K562 (cell line): ENCODE results near the gene DYNLL1. TPM values are rescaled to one million over a fixed set of nuclear protein-coding genes. Genes with fewer than 3 reads are reported as not detected.

ENCODE experiments used
- CEBPG ChIP-seq, 3 experiments: fragments of 200-800 bp in 1 of 3; sonication (Bioruptor generic) in 1 of 3; sonication (generic) in 1 of 3; formaldehyde crosslinking in 1 of 3; IDR thresholded peaks in 2 of 3; conservative IDR thresholded peaks in 1 of 3; 2 replicates each; pipeline versions ENCODE4 v1.6.1 to v1.8.0; 2016 to 2022; ENCODE audit warnings: missing compliant biosample characterization in 2 of 3, missing genetic modification characterization in 2 of 3, mild to moderate bottlenecking in 1 of 3, missing genetic modification reagents in 1 of 3
- ETV6 ChIP-seq, 3 experiments: fragments of 150-350 bp in 1 of 3; sonication (generic) in 1 of 3; formaldehyde crosslinking in 1 of 3; IDR thresholded peaks; 2 replicates each; pipeline versions ENCODE4 v1.6.1 to v1.8.0; 2014 to 2022; ENCODE audit warnings: borderline replicate concordance in 2 of 3, low read depth in 2 of 3, antibody characterized with exemption in 1 of 3, low read length in 1 of 3, mild to moderate bottlenecking in 1 of 3, missing genetic modification reagents in 1 of 3
- FOXK2 ChIP-seq, 2 experiments: fragments of 450-650 bp; IDR thresholded peaks in 1 of 2; conservative IDR thresholded peaks in 1 of 2; 2 replicates each; pipeline ENCODE4 v1.6.1; 2016; ENCODE audit warnings: low read depth in 2 of 2, mild to moderate bottlenecking in 1 of 2
- HLTF ChIP-seq: fragments of 450-650 bp; IDR thresholded peaks from 2 replicates; pipeline ENCODE4 v1.6.1; 2016
- ILK ChIP-seq: fragments of 450-650 bp; IDR thresholded peaks from 2 replicates; pipeline ENCODE4 v1.6.1; 2016; ENCODE audit warnings: missing genetic modification characterization, low read depth, mild to moderate bottlenecking, missing compliant biosample characterization, moderate library complexity, borderline replicate concordance
- POLR2A ChIP-seq: fragments of 450-650 bp; conservative IDR thresholded peaks from 2 replicates; pipeline ENCODE4 v1.6.1; 2016
- SAFB ChIP-seq: fragments of 200-400 bp; formaldehyde crosslinking; IDR thresholded peaks from 2 replicates; pipeline ENCODE4 v1.6.1; 2017; ENCODE audit warnings: low read depth, low read length, borderline replicate concordance
- SIN3A ChIP-seq, 2 experiments: fragments of 150-350 bp in 1 of 2; IDR thresholded peaks; 2 replicates each; pipeline ENCODE4 v1.6.1; 2011 to 2016; ENCODE audit warnings: borderline replicate concordance in 2 of 2, low read depth in 2 of 2, low read length in 2 of 2, mild to moderate bottlenecking in 2 of 2, moderate library complexity in 2 of 2; ENCODE audit not compliant: control insufficient read depth in 1 of 2
- SRSF1 ChIP-seq: fragments of 200-400 bp; formaldehyde crosslinking; IDR thresholded peaks from 2 replicates; pipeline ENCODE4 v1.6.1; 2017; ENCODE audit warnings: mild to moderate bottlenecking, low read depth, low read length, moderate library complexity
- SUPT5H ChIP-seq: fragments of 450-650 bp; IDR thresholded peaks from 2 replicates; pipeline ENCODE4 v1.6.1; 2016
- ZNF584 ChIP-seq: fragments of 200-800 bp; sonication (Bioruptor generic); IDR thresholded peaks from 2 replicates; pipeline ENCODE4 v1.6.1; 2016; ENCODE audit warnings: low read depth, mild to moderate bottlenecking, missing genetic modification characterization, missing compliant biosample characterization
- ZNF77 ChIP-seq: fragments of 250-450 bp; sonication (Bioruptor Pico); IDR thresholded peaks from 2 replicates; pipeline ENCODE4 v1.5.0; 2020
- ZNF778 ChIP-seq: fragments of 450-650 bp; formaldehyde crosslinking; IDR thresholded peaks from 2 replicates; pipeline ENCODE4 v1.4.0; 2020; ENCODE audit warnings: mild to moderate bottlenecking, moderate library complexity
- ZSCAN29 ChIP-seq: fragments of 450-650 bp; IDR thresholded peaks from 2 replicates; pipeline ENCODE4 v1.6.1; 2017
- polyA plus RNA-seq, 8 experiments: library from polyadenylated mRNA; depleted of rRNA in 4 of 8; stranded (reverse) in 5 of 8; unstranded in 3 of 8; fragments of >200 nt; fragmentation: Nextera tagmentation in 2 of 8; fragmentation: Illumina TruSeq in 1 of 8; extraction: Ambion mirVana in 2 of 8; extraction: Trizol in 1 of 8; gene quantifications; 2 replicates each; pipeline versions ENCODE4 v1.2.1 to v1.2.3, GENCODE V29; 2011 to 2014; ENCODE audit warnings: inconsistent platforms in 1 of 8, missing spikeins in 1 of 8
- total RNA-seq, 7 experiments: library from RNA; depleted of rRNA in 6 of 7; stranded (reverse); fragments of >200 nt in 6 of 7; fragmentation: Illumina TruSeq in 2 of 7; extraction: Trizol in 2 of 7; gene quantifications; 2 replicates each; pipeline versions ENCODE4 v1.2.1 to v1.2.3, GENCODE V29; 2011 to 2021; ENCODE audit warnings: low replicate concordance in 1 of 7
- TF ChIP-seq, protein P1 (sequence below): sonication (generic); formaldehyde crosslinking; IDR thresholded peaks from 2 replicates; pipeline ENCODE4 v1.8.0; 2022; ENCODE audit warnings: missing genetic modification reagents, mild to moderate bottlenecking, moderate library complexity, borderline replicate concordance
- TF ChIP-seq, protein P2 (sequence below): sonication (generic); formaldehyde crosslinking; IDR thresholded peaks from 2 replicates; pipeline ENCODE4 v1.9.0; 2022; ENCODE audit warnings: mild to moderate bottlenecking, missing genetic modification reagents
- TF ChIP-seq, protein P3 (sequence below): fragments of 450-650 bp; formaldehyde crosslinking; IDR thresholded peaks from 2 replicates; pipeline ENCODE4 v1.4.0; 2020; ENCODE audit warnings: mild to moderate bottlenecking, mixed read lengths
- TF ChIP-seq, protein P4 (sequence below): fragments of 450-650 bp; IDR thresholded peaks from 2 replicates; pipeline ENCODE4 v1.6.1; 2016; ENCODE audit warnings: mild to moderate bottlenecking
- TF ChIP-seq, protein P5 (sequence below): fragments of 450-650 bp; formaldehyde crosslinking; IDR thresholded peaks from 2 replicates; pipeline ENCODE4 v1.4.0; 2020; ENCODE audit warnings: mild to moderate bottlenecking, moderate library complexity

The DYNLL1 gene
- total and polyA plus RNA-seq, 9 of the 15 experiments (the other 6 are each of a cell fraction or from before 2014, with no cell fraction given): 303 to 1,112 (median 468) TPM

DNA sequence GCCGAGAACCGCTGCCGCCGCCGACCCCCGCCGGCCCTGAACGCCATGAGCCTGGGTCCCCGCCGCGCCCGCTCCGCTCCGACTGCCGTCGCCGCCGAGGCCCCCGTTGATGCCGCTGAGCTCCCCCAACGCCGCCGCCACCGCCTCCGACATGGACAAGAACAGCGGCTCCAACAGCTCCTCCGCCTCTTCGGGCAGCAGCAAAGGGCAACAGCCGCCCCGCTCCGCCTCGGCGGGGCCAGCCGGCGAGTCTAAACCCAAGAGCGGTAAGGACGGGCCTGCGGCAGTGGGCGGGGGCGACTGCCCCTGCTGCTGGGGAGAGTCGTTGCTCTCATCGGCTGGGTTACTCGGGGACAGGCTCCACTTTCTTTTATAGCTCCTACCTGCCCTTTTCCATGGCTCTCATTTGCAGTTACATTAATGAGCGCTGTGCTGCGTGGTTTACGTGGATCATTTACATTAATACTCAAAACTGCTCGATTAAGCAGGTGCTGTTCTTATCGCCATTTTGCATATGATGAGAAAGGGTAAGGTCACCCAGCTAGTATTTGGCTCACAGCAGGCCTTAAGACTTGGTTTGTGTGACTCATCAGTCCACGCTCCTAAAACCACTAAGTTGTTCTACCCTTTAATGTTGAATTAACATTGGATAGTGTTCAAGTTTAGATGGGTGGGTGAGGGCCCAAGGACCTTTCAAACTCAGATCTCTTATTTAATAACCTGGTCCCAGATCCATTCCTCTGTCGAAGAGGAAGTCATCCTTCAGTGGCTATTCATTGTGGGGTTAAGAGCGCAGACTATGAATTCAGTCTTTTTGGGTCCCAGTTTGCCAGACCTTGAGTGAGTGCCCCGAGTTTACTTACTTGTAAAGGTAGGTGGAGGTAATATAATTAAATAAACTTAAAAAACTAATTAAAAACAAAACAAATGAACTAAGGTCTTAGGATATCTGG, 39.1 kb downstream of the DYNLL1 start (continued):
- no peak for TF ChIP-seq ZNF584 (CRISPR knock-in tag)
- TF ChIP-seq ETV6 (IDR thresholded peaks at IDR 0.05; ENCODE audit: borderline replicate concordance in 1 of 2, low read depth in 2 of 2, low read length in 1 of 2): no peak
- TF ChIP-seq ETV6 (CRISPR knock-in tag; IDR thresholded peaks at IDR 0.05; ENCODE audit: borderline replicate concordance): no peak
- TF ChIP-seq SUPT5H: no peak
- no peak for TF ChIP-seq ILK (tag)
- TF ChIP-seq CEBPG (CRISPR knock-in tag; IDR thresholded peaks at IDR 0.05): no peak
- no peak for TF ChIP-seq CEBPG (tag; conservative IDR thresholded peaks at IDR 0.05 in 1 of 2, IDR thresholded peaks at IDR 0.05 in 1 of 2)
- no peak for TF ChIP-seq ZNF77 (CRISPR knock-in tag)
- no peak for TF ChIP-seq ZNF778 (CRISPR knock-in tag)
- TF ChIP-seq, protein P1, sequence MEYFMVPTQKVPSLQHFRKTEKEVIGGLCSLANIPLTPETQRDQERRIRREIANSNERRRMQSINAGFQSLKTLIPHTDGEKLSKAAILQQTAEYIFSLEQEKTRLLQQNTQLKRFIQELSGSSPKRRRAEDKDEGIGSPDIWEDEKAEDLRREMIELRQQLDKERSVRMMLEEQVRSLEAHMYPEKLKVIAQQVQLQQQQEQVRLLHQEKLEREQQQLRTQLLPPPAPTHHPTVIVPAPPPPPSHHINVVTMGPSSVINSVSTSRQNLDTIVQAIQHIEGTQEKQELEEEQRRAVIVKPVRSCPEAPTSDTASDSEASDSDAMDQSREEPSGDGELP (CRISPR knock-in tag): peak; percentile 72; the same call in 1 of the 2 replicates
- TF ChIP-seq, protein P2, sequence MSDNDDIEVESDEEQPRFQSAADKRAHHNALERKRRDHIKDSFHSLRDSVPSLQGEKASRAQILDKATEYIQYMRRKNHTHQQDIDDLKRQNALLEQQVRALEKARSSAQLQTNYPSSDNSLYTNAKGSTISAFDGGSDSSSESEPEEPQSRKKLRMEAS (CRISPR knock-in tag): peak; percentile 55; the same call in 1 of the 2 replicates
- TF ChIP-seq, protein P3, sequence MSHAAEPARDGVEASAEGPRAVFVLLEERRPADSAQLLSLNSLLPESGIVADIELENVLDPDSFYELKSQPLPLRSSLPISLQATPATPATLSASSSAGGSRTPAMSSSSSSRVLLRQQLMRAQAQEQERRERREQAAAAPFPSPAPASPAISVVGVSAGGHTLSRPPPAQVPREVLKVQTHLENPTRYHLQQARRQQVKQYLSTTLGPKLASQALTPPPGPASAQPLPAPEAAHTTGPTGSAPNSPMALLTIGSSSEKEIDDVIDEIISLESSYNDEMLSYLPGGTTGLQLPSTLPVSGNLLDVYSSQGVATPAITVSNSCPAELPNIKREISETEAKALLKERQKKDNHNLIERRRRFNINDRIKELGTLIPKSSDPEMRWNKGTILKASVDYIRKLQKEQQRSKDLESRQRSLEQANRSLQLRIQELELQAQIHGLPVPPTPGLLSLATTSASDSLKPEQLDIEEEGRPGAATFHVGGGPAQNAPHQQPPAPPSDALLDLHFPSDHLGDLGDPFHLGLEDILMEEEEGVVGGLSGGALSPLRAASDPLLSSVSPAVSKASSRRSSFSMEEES (CRISPR knock-in tag): no peak
- no peak; the same call in 1 of the 2 replicates for TF ChIP-seq ZSCAN29
- no peak for TF ChIP-seq POLR2A
- TF ChIP-seq SIN3A (IDR thresholded peaks at IDR 0.05; ENCODE audit: borderline replicate concordance in 2 of 2, control insufficient read depth in 1 of 2, low read depth in 2 of 2, low read length in 2 of 2): no peak
- TF ChIP-seq, protein P4, sequence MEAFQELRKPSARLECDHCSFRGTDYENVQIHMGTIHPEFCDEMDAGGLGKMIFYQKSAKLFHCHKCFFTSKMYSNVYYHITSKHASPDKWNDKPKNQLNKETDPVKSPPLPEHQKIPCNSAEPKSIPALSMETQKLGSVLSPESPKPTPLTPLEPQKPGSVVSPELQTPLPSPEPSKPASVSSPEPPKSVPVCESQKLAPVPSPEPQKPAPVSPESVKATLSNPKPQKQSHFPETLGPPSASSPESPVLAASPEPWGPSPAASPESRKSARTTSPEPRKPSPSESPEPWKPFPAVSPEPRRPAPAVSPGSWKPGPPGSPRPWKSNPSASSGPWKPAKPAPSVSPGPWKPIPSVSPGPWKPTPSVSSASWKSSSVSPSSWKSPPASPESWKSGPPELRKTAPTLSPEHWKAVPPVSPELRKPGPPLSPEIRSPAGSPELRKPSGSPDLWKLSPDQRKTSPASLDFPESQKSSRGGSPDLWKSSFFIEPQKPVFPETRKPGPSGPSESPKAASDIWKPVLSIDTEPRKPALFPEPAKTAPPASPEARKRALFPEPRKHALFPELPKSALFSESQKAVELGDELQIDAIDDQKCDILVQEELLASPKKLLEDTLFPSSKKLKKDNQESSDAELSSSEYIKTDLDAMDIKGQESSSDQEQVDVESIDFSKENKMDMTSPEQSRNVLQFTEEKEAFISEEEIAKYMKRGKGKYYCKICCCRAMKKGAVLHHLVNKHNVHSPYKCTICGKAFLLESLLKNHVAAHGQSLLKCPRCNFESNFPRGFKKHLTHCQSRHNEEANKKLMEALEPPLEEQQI: no peak
- no peak for TF ChIP-seq SRSF1
- TF ChIP-seq, protein P5, sequence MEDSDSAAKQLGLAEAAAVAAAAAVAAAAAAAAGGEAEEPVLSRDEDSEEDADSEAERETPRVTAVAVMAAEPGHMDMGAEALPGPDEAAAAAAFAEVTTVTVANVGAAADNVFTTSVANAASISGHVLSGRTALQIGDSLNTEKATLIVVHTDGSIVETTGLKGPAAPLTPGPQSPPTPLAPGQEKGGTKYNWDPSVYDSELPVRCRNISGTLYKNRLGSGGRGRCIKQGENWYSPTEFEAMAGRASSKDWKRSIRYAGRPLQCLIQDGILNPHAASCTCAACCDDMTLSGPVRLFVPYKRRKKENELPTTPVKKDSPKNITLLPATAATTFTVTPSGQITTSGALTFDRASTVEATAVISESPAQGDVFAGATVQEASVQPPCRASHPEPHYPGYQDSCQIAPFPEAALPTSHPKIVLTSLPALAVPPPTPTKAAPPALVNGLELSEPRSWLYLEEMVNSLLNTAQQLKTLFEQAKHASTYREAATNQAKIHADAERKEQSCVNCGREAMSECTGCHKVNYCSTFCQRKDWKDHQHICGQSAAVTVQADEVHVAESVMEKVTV: no peak
- TF ChIP-seq FOXK2 (conservative IDR thresholded peaks at IDR 0.05 in 1 of 2, IDR thresholded peaks at IDR 0.05 in 1 of 2; ENCODE audit: low read depth in 2 of 2): no peak
- no peak for TF ChIP-seq HLTF
- TF ChIP-seq SAFB: no peak
